Dendritic cell treated with granulocyte-macrophage colony-stimulating factor and Interleukin-4, amounts not matched to agents 40 ng/mL and 50 ng/mL, for 4 days (primary cell): Measurements from ENCODE around the gene EPHB2.
"Not testable (repeated sequence)": the region's sequence is repeated elsewhere in the genome, so short reads cannot be mapped to it uniquely, and the experiment has no call there.

ENCODE experiments used
- H3K27ac Mint-ChIP-seq: one replicate; pipeline ENCODE4 v1.8.0; 2022; ENCODE audit warnings: mild to moderate bottlenecking, mixed read lengths
- H3K27me3 Mint-ChIP-seq: one replicate; pipeline ENCODE4 v1.8.0; 2022; ENCODE audit warnings: mild to moderate bottlenecking, mixed read lengths
- H3K36me3 Mint-ChIP-seq: one replicate; pipeline ENCODE4 v1.8.0; 2022; ENCODE audit warnings: low read depth, mixed read lengths
- H3K4me1 Mint-ChIP-seq: one replicate; pipeline ENCODE4 v1.8.0; 2022; ENCODE audit warnings: low read depth, mixed read lengths
- H3K4me3 Mint-ChIP-seq: one replicate; pipeline ENCODE4 v1.8.0; 2022; ENCODE audit warnings: mild to moderate bottlenecking, moderate library complexity, mixed read lengths
- H3K9me3 Mint-ChIP-seq: one replicate; pipeline ENCODE4 v1.8.0; 2022; ENCODE audit warnings: mixed read lengths
- intact Hi-C: fragments of 100-400 bp; cut with micrococcal nuclease; formaldehyde crosslinking; loops from one replicate; pipeline ENCODE4 v1.15.0; 2022

EPHB2 gene

DNA sequence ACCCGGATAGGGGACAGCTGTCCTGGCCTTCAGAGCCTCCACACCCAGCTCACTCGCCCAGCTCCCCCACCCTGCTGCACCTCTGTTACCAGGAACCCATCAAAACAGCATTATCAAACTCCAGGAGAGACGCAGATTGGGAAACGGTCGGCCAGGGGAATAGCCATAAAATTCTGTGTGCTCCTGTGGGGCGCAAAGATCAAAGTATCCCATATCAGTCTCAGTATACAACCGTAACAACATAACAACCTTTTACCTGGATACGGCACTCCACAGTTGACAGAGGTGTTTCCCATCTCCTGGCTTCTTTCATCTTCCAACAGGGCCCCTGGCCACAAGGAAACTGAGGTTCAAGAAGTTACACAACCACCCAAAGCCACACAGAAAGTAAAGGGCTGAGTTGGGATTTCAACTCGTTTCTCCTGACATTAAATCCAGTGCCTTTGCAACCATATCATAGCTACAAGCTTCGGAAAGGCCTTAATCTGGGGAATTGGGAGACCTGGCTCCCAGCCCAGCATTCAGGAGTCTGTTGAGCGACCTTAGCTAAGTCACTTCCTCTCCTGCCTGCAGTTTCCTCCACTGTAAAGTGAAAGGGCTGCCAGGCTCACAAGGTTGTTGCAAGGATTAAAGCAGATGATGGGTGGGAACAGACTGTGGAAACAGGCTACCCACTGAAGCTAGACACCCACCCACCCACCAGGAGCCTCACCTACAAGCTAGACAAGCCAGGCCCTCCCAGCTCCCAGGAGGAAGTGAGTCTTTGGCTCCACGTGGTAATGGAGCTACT is 8.1 kb upstream of the EPHB2 start:
- intact Hi-C loops: loop anchor here (5.0 kb wide), 1 partner anchor 160 kb away; no protein-coding TSS in a partner anchor
- peaks cover 12% of the 10 kb centered on the region for H3K27me3 Mint-ChIP-seq

DNA sequence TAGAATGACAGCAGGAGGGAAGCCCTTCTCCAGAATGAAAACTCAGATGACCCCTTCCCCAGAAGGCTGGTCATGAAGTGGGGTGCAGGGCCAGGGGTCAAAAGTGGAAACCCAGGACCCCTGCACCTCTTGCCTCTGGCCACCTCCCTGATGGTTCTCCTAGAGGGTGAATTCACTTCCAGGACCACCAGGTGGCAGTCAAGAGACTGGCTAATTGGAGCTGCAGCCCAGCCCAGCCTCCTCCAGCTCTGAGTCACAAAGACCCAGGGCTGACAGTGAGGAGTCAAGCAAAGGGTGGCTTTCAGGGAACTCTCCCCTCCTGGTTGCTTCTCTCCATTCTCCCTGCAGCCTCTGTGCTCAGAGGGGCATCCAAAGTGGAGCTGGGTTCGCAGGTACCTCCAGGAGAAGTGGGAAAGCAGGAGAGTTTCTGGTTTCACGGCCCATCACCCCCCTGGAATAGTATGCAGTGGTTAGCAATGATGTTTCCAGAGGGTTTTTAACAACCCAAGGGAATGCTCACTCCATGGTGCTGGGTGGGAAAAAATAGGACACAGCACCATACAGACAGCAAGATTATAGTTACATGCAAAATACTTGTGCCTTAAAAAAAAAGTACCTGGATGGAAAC is 6.1 kb upstream of the EPHB2 start:
- H3K9me3 Mint-ChIP-seq: no peaks in the 10 kb centered on the region
- peaks cover 15% of the 10 kb centered on the region for H3K27me3 Mint-ChIP-seq
- H3K36me3 Mint-ChIP-seq: no peaks in the 10 kb centered on the region
- peaks cover 45% of the 10 kb centered on the region for H3K4me1 Mint-ChIP-seq
- H3K4me3 Mint-ChIP-seq: no peak overlapping the region
- H3K27ac Mint-ChIP-seq: no peak overlapping the region
- intact Hi-C loops: loop anchor here (1.0 to 5.0 kb wide), 2 partner anchors 158 to 185 kb away; no protein-coding TSS in a partner anchor

More for the DNA sequence above, 8.1 kb upstream of the EPHB2 start:
- H3K4me3 Mint-ChIP-seq: no peak overlapping the region
- no peak overlapping the region for H3K27ac Mint-ChIP-seq
- H3K36me3 Mint-ChIP-seq: no peaks in the 10 kb centered on the region
- H3K9me3 Mint-ChIP-seq: no peaks in the 10 kb centered on the region
- peaks cover 25% of the 10 kb centered on the region for H3K4me1 Mint-ChIP-seq

DNA sequence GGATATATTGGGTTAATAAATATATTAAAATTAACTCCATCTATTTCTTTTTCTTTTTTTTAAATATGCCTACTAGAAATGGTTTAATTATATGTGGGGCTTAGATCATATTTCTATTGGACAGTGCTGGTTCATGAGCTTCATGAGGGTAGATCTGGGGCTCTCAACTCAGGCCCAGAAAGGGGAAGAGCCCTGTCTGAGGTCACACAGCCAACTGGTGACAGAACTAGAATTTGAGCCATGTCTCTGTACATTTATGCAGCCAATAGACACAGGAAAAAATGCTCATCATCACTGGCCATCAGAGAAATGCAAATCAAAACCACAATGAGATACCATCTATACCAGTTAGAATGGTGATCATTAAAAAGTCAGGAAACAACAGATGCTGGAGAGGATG is 5.1 kb upstream of the EPHB2 start:
- Mint-ChIP-seq H3K4me1 (peaks cover 51% of the 10 kb centered on the region), H3K4me3 (no peak overlapping the region), H3K9me3 (no peaks in the 10 kb centered on the region), H3K27ac (no peak overlapping the region), H3K36me3 (no peaks in the 10 kb centered on the region), H3K27me3 (peaks cover 17% of the 10 kb centered on the region)
- intact Hi-C loops: no loop called here

DNA sequence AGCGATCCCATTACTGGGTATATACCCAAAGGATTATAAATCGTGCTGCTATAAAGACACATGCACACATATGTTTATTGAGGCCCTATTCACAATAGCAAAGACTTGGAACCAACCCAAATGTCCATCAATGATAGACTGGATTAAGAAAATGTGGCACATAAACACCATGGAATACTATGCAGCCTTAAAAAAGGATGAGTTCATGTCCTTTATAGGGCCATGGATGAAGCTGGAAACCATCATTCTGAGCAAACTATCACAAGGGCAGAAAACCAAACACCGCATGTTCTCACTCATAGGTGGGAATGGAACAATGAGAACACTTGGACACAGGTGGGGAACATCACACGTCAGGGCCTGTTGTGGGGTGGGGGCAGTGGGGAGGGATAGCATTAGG is 4.5 kb upstream of the EPHB2 start:
- H3K9me3 Mint-ChIP-seq, H3K36me3 Mint-ChIP-seq, intact Hi-C loops, H3K4me3 Mint-ChIP-seq, H3K27ac Mint-ChIP-seq: not testable (repeated sequence)
- Mint-ChIP-seq H3K4me1 (peaks cover 51% of the 10 kb centered on the region), H3K27me3 (peaks cover 17% of the 10 kb centered on the region)

DNA sequence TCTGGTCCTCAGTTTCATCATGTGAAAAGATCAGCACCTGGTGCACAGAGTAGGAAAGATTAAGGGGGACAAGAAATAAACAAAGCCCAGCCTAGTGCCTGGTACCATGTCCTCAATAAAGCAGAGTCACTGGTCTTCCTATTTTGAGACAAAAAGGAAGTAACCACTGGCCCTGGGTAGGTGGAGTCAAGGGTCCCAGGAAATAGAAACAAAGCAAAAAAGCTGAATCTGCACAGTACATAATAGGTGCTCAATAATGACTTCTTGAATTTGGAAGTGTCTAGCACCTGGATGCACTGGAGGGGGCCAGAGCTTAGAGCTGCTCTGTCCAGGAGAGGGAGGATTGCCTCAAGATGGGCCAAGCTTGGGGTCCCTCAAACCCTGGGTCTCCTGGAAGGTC is 1.9 kb upstream of the EPHB2 start:
- H3K4me1 Mint-ChIP-seq: peaks cover 51% of the 10 kb centered on the region
- no peaks in the 10 kb centered on the region for H3K36me3 Mint-ChIP-seq
- H3K4me3 Mint-ChIP-seq: no peak overlapping the region
- no peaks in the 10 kb centered on the region for H3K9me3 Mint-ChIP-seq
- H3K27me3 Mint-ChIP-seq: peaks cover 34% of the 10 kb centered on the region
- intact Hi-C loops: no loop called here
- peak overlapping the region; percentile 47 for H3K27ac Mint-ChIP-seq

DNA sequence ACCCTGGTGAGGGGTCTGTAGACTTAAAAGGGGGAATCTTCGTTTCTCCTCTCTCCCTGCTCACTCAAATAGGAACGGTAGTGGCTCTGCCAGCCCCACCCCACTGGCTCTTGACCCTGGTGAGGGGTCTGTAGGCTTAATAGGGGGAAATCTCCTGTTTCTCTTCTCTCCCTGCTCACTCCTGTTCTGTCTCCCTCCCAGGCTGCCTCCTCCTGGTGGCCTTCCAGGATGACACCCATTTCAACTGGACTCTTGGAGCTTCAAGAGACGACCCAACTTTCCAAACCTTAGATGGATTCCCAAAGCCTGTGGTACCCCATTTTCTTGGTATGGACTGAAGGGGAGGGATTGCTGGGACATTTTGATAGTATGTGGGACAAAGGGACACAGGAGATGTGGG is 1.4 kb upstream of the EPHB2 start:
- Mint-ChIP-seq H3K9me3 (no peaks in the 10 kb centered on the region), H3K27ac (peak overlapping the region; percentile 47), H3K27me3 (peaks cover 39% of the 10 kb centered on the region), H3K4me3 (no peak overlapping the region), H3K36me3 (no peaks in the 10 kb centered on the region), H3K4me1 (peaks cover 51% of the 10 kb centered on the region)
- intact Hi-C loops: no loop called here

DNA sequence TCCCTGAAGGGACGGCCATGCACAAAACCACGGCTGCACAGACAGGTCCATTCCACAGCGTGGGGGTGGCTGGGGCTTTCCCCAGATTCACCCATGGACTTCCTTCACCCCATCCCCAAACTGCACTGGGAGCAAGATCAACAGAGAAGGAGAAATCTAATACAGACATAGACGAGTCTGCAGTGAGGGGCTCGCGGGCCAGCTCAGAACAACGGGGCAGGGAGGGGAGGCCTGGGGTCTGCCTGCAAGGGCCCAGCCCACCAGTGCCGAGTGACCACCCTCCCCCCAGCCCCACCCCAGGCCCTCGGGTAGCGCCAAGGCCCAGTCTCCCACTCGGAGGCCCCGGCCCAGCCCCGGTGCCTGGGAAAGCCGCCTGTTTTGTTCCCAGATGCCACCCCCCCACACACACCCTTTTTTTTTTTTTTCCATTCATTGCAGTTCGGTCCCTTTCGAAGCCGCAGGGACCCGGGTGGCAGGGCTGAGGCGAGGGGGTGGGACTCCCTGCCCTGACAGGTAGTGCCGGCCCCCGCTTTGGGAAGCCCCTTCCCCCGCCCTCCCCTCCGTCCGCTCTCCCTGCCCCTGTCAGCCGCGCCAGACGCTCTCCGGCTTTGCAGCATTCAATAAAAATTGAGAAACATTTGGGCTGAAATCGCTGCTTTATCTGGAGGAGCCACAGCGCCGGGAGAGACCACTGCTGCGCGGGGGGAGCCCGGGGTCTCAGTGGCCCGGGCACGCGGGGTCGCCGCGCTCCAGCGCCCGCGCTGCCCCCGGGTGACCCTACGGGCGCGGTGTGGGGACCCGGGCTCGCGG is 543 bp upstream of the EPHB2 start:
- Mint-ChIP-seq H3K4me1 (peaks cover 47% of the 10 kb centered on the region), H3K36me3 (no peaks in the 10 kb centered on the region), H3K4me3 (peak overlapping the region; percentile 53), H3K9me3 (no peaks in the 10 kb centered on the region), H3K27ac (no peak overlapping the region), H3K27me3 (peaks cover 47% of the 10 kb centered on the region)
- intact Hi-C loops: no loop called here

DNA sequence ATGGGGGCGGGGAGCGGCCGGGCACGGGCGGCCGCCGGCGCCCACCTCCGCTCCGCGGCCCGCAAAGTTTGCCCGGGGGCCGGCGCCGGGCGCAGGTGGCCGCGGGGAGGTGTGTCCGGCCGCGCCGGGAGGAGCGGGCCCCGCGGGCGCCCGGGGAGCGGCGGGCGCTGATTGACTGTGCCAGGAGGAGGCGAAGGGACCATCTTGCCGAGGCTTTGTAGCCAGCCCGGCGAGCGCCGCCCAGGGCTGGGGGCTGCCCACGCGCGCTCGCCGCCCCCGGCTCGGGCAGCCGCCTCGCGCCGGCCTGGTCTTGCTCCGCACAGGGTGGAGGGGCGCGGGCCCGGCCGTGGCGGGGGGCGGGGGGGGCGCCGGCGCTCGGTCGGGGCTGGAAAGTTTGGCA is 432 bp downstream of the EPHB2 start:
- Mint-ChIP-seq H3K36me3 (no peaks in the 10 kb centered on the region), H3K27ac (no peak overlapping the region), H3K27me3 (peaks cover 57% of the 10 kb centered on the region), H3K4me1 (peaks cover 47% of the 10 kb centered on the region), H3K4me3 (no peak overlapping the region), H3K9me3 (no peaks in the 10 kb centered on the region)
- intact Hi-C loops: no loop called here

DNA sequence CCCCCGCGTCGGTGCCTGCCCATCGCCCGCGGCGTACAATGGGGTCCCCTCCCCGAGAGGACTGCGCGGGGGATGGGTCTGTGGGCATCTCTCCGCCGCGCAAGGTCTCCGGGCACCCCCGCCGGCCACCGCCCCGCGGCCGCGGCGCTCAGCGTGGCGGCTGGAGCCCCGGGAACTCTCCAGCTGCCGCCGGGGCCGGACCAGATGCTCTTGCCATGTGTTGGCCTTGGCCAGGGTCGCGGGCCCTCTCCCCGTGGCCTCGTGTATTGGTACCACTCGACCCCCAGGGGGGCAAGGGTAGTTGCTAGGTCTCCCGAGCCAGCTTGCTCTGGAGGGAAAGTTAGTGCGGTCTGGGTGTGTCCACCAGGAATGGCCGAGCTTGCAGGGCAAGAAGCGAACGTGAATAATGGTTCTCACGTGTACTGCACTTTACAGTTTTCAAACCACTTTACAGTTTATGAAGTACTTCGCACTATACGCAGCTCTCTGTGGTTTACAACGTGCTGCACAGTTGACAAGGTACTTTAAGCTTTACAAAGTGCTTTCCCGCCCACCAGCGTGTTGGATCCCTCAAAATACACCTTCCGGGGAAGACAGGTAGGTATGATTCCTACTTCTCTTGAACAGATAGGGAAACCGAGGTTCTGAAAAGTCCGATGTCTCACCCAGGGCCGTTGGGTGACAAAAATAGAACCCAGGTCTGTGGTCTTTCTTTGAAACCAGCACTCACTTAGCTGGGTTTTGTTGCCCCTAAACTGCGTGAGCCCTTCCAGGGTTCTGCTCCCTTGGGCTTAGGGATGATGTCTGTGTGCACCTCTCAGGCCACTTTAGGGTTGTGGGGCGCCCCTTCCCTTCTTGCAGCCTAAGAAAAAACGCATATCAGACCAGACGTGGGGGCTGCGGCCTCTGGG is 1.2 kb downstream of the EPHB2 start:
- intact Hi-C loops: no loop called here

DNA sequence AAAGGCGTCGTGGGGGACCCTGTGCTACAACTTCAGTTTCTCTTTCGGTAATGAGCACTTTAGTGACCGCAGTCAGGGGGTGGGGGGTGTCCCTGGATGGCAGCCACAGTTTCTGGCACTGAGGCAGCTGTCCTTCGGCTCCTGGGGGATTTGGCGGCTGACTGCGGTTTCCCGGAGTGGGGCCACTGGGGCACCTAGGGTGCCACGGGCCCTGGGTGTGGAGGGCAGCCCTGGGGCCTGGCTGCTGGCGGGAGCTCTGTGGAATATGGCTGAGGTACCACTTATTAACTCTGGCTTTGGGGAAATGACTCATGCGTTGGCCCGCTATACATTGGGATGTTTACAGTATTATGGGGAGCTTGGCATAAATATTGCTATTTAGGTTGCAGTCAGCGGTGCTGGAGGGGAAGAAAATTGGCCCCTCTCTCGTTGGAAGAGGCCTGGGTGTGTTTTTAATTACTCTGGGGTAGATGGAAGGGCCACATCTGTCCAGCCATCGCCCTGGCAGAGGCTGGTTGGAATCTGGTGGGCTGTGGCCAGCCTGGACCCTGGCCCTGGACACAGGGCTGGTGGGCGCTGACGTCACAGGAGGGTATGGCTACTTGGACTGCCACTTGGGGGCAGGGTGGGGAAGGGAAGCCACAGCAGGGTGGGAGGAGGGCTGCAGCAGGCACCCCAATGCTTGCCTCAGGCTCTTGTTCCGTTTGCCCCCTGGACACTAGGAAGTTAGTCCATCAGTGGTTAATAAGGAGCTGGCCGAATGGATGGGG is 2.0 kb downstream of the EPHB2 start:
- Mint-ChIP-seq H3K9me3 (no peaks in the 10 kb centered on the region), H3K4me3 (no peak overlapping the region), H3K27me3 (peaks cover 60% of the 10 kb centered on the region)

More for the DNA sequence above, 1.2 kb downstream of the EPHB2 start:
- Mint-ChIP-seq H3K9me3 (no peaks in the 10 kb centered on the region), H3K4me3 (peak overlapping the region; percentile 50), H3K4me1 (peaks cover 52% of the 10 kb centered on the region), H3K27me3 (peaks cover 63% of the 10 kb centered on the region), H3K36me3 (no peaks in the 10 kb centered on the region), H3K27ac (no peak overlapping the region)

DNA sequence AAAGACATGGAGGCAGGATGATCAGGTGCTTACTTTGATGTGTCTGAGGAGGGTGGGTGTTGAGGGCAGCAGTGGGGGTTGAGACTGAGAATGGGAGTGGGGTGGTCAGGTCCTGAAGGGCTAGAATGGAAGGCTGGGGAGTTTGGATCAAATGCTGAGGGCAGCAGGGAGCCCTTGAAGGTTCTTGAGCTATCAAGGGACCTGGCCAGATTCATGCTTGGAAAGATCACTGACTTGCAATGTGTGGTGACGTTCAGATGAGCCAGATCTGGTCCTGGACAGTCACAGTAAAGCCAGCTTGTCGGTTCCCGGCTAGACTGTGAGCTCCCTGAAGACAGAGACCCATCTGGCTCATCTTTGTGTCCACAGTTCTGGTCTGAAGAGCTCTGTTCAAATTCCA is 3.8 kb downstream of the EPHB2 start:
- Mint-ChIP-seq H3K27me3 (peaks cover 65% of the 10 kb centered on the region), H3K4me3 (no peak overlapping the region), H3K27ac (no peak overlapping the region), H3K36me3 (no peaks in the 10 kb centered on the region), H3K4me1 (peaks cover 42% of the 10 kb centered on the region), H3K9me3 (no peaks in the 10 kb centered on the region)
- intact Hi-C loops: no loop called here

More for the DNA sequence above, 2.0 kb downstream of the EPHB2 start:
- intact Hi-C loops: no loop called here
- Mint-ChIP-seq H3K4me1 (peaks cover 55% of the 10 kb centered on the region), H3K36me3 (no peaks in the 10 kb centered on the region), H3K27ac (no peak overlapping the region)

DNA sequence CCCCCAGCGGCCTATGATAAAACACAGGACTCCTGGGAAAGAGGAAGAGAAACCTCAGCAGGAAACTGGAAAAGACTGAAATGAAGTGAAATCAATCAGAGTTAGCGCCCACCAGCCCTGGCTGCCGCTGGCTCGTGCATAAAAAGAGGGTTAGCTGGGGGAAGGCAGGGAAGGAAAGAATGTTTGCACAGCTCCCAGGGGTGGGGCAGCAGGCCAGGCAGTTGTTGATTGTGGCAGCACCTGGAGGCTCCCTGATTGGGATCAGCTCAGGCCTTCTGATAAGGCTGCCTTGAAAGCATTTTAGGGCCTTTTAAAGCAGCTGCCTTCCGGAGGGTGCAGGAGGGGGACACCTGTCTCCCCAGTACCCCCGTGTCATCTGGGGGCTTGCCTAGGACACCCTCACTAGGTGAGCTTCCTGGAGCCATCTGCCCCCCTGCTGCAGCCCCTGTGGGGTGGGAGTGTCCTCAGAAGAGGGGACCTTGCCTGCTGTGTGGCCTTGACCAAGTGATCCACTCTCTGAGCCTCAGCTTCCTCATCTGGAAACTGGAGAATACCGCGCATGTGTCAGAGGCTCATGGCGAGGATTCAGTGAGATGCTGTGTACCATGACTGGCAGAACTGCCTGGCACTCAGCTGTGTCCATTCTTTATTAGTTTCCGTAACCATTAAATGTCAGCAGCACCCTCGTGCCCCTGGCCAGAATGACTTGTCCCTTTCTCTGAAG is 6.6 kb downstream of the EPHB2 start:
- no peak overlapping the region for H3K4me3 Mint-ChIP-seq
- intact Hi-C loops: no loop called here
- H3K4me1 Mint-ChIP-seq: peaks cover 35% of the 10 kb centered on the region

More for the DNA sequence above, 6.6 kb downstream of the EPHB2 start:
- peak overlapping the region; percentile 32 for H3K27ac Mint-ChIP-seq
- no peaks in the 10 kb centered on the region for H3K9me3 Mint-ChIP-seq
- no peaks in the 10 kb centered on the region for H3K36me3 Mint-ChIP-seq
- H3K27me3 Mint-ChIP-seq: peaks cover 53% of the 10 kb centered on the region
